DMS53 (cell line): ENCODE results near the gene NECTIN2.
"Not testable (repeated sequence)": the region's sequence is repeated elsewhere in the genome, so short reads cannot be mapped to it uniquely, and the experiment has no call there.

Experiments used
- DNase-seq: peaks from one replicate; lab custom pipeline; 2025; lab: John Stamatoyannopoulos, UW

Gene NECTIN2

DNA sequence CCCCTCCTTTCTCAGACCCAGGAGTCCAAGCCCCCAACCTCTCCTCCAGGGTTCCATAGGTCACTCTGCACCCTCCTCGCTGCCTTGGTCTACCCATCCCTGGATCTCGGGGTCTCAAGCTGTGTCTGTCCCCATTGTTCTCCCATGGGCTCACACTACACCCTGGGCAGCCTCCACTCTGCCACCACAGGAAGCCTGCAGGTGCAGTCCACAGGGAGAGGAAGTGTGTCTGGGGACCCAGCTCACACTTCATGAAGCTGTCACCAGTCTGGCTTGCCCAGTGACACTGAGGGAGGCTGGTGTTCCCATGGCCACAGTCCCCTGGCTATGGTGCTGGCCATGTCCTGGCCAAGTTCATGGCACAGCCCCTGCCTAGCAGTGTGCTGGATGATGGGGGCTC, 5.3 kb downstream of the NECTIN2 start:
- no peak for DNase-seq

DNA sequence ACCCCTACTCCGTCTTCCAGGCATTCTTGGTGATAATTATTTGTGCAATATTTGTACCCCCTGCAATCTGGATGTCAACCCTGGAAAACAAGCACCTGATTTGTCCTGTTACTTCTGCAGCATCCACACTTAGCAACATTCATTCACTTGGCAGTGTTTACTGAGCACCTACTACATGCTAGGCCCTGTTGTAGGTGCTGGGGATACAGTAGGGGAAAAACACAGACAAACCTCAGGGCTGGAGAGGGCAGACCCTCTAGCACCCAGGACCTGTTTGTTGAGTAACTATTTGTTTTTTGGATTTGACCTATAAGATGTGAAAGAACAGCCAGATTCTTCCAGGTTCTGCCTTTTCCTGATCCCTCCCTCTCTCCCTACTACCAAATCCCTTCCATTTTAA, 9.5 kb downstream of the NECTIN2 start:
- DNase-seq = no peak

DNA sequence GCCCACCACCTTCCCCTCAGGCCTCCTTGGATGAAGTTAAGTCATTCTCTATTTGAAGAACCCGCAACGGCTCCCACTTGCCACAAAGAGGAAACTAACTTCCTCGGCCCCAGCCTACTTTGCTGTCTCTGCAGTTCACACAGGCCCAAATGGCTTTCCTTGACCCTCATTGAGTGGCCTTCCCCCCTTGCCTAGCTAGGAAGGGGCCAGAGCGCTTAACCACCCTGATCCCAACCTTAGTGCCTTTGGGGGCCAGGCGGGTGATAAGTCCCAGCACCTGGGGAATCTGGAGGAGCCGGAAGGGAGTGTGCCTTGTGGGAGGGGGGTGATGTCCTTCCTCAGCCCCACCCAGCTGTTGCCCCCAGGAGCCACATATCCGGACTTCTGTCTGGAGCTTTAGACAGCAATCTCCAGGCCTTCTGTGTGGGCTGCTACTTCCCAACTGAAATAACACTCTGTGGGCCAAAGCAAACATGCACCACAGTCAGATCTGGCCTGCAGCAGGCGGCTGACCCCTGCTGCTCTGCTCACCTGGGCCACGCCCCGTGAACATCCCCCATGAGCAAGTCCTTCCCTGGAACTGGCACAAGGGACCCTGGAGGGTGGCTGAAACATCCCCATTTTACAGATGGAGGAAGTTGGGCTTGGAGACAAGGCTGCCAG, 10.5 kb downstream of the NECTIN2 start:
- DNase-seq = no peak

DNA sequence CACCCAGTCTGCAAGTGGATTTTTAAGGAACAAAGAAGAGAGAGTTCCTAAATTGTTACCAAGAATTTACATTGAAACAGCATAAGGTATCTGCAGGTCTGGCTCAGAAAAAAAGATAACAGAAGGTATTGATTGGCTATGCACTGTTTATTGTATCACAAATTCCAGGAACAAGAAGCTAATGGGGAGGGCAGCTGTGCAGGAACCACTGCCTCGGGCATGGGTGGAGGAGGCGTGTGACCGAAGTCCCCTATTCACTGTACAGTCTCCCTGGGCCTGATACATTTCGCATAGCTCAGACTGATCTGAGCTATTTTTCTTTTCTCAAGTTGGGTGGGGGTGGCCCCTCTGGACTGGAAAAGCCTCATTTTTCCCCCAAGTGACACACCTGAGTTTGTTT, 11.7 kb downstream of the NECTIN2 start:
- DNase-seq = no peak

GRCh38 chr19:44861576-44861975, 15.5 kb downstream of the NECTIN2 start:
- not testable (repeated sequence) for DNase-seq

DNA sequence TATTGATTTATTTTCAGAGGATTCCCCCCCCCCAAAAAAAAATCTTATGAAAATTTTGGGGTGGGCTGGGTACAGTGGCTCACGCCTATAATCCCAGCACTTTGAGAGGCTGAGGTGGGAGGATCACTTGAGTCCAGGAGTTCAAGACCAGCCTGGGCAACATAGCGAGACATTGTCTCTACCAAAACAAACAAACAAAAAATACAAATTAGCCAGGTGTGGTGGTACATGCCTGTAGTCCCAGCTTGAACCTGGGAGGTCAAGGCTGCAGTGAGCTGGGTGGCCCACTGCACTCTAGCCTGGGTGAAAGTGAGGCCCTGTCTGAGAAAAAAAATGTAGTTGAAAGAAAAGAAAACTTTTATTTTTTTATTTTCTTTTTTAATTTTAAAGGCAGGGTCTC, 17.9 kb downstream of the NECTIN2 start:
- DNase-seq = no peak

DNA sequence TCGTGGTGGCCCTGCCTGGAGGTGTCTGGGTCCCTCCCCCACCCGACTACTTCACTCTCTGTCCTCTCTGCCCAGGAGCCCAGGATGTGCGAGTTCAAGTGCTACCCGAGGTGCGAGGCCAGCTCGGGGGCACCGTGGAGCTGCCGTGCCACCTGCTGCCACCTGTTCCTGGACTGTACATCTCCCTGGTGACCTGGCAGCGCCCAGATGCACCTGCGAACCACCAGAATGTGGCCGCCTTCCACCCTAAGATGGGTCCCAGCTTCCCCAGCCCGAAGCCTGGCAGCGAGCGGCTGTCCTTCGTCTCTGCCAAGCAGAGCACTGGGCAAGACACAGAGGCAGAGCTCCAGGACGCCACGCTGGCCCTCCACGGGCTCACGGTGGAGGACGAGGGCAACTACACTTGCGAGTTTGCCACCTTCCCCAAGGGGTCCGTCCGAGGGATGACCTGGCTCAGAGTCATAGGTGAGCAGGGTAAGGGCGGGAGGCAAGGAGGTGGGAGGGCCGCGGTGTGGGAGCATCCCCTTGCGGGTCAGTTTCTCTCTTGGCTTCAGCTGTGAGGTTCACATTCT, 19.2 kb downstream of the NECTIN2 start:
- no peak for DNase-seq

- DNase-seq = no peak
Observed at GRCh38 chr19:44866664-44867063, 20.6 kb downstream of the NECTIN2 start.

DNA sequence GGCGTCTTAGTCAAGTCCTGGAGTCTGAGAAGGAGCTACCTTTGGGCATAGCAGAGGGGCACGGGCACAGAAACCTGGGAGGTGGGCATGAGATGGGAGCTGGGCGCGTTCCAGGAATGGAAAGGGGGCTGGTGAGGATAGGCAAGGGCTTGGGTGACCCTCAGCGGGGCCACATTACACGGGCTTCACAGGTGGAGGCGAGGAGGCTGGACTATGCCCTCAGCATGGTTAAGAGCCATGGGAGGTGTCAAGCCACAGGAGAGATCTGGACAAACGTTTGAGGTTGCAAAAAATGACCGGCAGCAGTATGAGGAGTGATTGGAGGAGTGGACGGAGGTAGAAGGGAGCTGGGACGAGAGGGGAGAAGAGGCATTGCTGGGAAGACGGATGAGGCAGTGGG, 21.5 kb downstream of the NECTIN2 start:
- no peak for DNase-seq

DNA sequence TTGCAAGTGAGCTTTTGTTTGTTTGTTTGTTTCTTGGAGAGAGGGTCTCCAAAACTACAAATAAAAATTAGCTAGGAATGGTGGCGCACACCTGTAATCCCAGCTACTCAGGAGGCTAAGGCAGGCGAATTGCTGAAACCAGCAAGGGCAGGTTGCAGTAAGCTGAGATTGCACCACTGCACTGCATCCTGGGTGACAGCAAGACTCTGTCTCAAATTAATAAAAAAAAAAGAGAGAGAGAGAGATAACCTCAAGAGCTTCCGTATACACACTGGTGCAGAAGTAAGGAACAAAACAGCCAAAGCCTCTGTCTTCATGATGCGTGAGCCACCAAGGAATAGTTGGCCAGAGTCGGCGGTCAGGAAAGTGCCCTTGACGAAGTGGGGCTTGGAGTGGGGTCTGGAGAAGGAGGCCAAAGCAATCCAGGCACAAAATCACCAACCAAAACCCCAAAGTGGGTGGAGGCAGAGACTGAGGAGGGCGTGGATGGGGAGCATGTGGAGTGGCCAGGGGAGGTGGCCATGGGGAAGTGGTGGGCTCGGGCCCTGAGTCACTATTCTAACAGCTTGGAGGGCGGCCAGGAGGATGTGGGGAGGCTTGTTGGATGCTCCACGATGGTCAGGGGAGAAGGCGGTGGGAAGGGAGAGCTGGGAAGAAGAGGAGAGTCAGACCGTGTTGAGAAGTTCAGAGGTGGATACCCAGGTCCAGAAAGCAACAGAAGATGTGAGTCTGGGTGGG, 23.8 kb downstream of the NECTIN2 start:
- DNase-seq = no peak

DNA sequence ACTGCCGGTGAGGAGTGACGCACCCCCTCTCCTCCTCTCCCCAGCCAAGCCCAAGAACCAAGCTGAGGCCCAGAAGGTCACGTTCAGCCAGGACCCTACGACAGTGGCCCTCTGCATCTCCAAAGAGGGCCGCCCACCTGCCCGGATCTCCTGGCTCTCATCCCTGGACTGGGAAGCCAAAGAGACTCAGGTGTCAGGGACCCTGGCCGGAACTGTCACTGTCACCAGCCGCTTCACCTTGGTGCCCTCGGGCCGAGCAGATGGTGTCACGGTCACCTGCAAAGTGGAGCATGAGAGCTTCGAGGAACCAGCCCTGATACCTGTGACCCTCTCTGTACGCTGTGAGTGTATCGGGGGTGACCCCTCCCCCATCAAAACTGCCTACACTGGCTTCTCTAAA, 25.7 kb downstream of the NECTIN2 start:
- DNase-seq = no peak

DNA sequence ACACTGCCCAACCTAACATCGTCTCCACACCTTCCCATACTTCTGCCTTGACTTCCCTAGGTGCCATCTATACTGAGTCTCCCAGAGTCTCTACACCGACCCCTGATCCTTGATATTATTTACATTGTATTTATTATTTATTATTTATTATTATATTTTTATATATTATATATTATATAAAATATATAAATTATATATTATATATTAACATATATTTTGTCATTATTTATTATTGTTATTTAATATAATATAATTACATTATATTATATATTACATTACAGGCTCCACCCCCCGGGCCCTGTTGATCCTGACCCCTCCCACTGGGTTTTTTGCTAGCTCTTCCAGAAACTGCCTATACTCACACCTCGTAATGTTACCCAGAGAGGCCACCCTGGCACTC, 26.6 kb downstream of the NECTIN2 start:
- DNase-seq = no peak

- no peak for DNase-seq
Observed at GRCh38 chr19:44874317-44874716, 28.2 kb downstream of the NECTIN2 start.

GRCh38 chr19:44875666-44876451, 29.8 kb downstream of the NECTIN2 start:
- DNase-seq = no peak

DNA sequence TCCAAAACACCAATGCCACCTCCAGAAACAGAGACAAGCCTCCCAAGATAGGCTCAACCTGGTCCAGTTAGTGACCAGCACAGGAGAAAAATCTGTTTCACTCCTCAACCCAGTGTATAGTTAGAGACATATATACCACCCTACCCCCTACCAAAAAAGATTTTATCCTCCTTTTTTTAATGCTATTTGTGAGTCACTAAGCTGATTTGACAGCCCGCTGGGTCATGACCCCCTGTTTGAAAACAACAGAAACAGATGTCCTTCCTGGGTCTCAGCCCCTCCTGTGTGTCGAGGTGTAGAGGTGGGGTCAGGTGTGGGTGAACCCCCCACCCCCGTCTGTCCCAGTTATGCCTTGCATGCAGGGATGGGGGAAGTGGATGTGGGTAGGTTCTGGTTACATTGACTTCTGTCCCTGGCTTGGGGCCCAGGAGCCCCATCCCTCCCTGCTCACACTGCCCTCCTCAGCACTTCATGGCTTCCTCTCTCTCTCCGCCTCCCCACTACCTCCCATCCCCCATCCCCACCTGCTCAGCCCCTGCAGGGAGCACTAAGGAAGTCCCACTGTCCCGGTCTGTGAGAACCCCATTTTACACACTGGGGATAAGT, 30.9 kb downstream of the NECTIN2 start:
- DNase-seq = no peak

DNA sequence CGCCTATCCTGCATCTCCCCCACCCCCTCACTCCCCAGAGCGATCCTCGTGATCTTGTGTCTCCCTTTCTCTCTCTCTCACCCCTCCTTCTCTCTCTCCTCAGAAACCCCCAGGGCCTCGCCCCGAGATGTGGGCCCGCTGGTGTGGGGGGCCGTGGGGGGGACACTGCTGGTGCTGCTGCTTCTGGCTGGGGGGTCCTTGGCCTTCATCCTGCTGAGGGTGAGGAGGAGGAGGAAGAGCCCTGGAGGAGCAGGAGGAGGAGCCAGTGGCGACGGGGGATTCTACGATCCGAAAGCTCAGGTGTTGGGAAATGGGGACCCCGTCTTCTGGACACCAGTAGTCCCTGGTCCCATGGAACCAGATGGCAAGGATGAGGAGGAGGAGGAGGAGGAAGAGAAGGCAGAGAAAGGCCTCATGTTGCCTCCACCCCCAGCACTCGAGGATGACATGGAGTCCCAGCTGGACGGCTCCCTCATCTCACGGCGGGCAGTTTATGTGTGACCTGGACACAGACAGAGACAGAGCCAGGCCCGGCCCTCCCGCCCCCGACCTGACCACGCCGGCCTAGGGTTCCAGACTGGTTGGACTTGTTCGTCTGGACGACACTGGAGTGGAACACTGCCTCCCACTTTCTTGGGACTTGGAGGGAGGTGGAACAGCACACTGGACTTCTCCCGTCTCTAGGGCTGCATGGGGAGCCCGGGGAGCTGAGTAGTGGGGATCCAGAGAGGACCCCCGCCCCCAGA, 32.2 kb downstream of the NECTIN2 start:
- DNase-seq = no peak

DNA sequence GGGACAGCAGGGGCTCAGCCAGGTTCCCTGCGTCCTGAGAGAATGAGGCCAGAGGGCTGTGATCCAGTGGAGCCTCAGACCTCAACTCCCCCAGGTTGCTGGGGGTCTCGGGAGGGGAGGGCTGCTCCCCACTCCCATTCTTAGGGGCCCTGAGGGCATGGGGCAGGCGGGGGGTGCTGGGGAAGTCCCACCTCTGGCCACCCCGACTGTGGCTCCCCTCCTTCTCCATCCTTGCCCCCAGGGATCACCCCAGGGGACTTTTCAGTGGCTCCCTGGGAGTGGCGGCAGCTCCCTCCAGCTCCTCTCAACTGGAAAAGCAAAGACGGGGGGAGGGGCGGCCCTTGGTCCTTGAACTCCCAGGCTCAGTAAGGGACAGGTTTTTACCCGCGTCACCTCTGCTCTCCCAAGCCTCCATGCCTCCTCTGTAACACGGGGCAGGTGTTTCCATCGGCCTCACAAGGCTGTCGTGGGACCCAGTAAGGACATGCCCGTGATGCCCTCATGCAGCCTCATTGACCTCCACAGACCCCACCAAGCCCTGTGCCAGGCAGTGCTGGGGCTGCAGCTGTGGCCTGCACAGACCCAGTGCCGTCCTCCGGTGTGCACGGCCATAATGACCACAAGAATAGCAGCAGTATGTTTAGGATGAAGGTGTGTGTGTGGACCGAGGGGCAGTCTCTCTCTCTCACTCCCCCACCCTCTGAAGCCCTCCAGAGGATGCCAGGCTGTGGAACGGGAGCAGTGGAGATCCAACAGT, 33.4 kb downstream of the NECTIN2 start:
- DNase-seq = no peak

GRCh38 chr19:44882063-44882462, 36.0 kb downstream of the NECTIN2 start:
- no peak for DNase-seq

DNA sequence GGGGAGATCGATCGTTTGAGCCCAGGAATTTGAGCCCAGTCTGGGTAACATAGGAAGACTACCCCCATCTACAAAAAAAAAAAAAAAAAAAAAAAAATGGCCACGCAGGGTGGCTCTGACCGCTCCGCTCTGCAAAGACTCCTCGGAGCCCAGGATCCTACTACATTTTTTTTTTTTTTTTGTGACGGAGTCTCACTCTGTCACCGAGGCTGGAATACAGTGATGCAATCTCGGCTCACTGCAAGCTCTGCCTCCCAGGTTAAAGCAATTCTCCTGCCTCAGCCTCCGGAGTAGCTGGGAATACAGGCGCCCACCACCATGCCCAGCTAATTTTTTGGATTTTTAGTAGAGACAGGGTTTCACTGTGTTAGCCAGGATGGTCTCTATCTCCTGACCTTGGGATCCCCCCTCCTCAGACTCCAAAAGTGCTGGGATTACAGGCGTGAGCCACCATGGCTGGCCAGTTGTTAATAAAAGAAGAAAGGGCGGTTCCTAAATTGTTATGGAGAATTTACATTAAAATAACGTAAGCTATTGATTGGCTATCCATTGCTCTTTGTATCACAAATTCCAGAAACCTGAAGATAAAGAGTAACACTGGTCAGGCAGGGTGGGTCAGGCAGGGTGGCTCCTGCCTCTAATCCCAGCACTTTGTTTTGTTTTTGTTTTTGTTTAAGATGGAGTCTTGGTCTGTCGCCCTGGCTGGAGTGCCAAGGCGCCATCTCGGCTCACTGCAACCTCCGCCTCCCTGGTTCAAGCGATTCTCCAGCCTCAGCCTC, 36.7 kb downstream of the NECTIN2 start:
- not testable (repeated sequence) for DNase-seq

DNA sequence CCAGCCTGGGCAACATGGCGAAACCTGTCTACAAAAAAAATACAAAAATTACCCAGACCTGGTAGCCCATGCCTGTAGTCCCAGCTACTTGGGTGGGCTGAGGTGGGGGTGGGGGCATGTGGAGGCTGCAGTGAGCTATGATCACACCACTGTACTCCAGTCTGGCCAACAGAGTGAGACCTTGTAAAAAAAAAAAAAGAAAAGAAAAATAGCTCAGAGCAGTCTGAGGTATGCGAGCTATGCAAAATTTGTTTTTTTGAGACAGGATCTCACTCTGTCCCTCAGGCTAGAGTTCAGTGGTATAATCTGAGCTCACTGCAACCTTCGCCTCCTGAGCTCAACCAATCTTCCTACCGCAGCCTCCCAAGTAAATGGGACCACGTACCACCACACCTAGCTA, 37.8 kb downstream of the NECTIN2 start:
- DNase-seq = no peak
